ENCODE measurements around the gene HLA-DMA.

The HLA-DMA gene

DNA sequence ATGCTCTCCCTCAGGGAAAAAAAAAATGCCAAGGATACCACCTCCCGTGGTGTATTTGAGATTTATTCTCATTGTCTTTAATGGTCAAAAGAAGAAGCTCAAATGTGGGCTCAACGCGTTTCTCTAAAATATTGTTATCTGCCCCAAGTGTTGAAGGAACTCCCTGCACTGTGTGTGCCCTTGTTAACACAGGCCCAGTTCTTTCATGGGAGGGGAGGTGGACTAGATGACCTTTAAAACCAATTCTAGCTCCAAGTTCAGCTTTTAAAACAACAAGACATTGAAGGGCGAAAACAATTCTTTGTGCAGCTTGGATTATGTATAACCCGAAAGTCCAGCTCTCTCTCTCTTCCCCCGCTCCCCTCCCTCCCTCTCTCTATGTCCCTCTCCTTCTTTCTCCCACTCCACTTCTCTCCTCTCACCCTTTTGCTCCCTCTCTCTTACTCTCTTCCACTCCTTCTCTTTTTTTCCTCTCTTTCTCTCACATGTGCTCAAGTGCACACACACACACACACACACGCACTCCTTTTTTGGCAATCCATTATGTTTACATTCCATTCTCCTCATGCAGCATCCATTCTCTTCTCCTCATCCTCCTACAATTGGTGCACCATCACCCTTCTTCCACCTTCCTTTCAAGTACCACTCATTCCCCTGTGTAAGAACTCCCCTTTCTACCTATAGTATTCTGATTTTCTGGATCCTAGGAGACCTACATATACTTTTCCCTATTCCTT is 20.6 kb downstream of the HLA-DMA start:
- DNase-seq: no peak

DNA sequence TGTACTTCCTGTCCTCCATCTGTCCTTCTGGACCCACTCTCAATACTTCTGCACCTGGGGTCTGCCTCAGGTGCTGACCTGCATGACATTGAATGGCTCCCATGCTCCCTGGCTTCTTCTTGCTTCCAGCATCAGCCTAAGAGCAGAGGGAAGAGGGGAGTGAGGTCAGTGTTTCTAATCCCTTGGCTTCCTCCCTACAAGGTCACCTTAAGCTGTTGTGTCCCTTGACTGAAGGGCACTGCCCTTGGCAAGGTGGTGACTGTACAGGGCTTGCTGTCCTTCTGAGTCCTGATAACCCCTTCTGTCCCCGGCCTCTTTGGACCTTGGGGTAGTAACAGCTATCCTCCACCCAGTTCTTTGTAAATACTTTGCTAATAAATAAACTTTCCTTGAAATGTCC is 21.7 kb downstream of the HLA-DMA start:
- no peak for DNase-seq

DNA sequence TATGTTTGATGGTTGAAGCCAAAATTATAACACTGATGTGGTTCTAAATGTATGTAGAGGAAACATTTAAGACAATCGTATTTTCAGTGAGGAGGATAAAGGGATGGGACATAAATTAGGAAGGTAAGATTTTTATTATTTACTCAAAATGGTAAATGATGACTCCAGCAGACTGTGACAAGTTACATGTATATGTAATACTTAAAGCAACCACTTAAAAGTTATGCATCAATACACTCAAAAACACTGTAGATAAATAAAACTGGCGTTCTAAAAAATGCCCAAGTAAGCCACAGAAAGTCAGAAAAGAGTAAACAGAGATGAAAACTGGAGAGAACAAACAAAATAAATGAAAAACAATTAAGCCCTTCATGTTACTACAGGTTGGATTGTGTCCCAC is 30.8 kb downstream of the HLA-DMA start:
- DNase-seq: no peak

DNA sequence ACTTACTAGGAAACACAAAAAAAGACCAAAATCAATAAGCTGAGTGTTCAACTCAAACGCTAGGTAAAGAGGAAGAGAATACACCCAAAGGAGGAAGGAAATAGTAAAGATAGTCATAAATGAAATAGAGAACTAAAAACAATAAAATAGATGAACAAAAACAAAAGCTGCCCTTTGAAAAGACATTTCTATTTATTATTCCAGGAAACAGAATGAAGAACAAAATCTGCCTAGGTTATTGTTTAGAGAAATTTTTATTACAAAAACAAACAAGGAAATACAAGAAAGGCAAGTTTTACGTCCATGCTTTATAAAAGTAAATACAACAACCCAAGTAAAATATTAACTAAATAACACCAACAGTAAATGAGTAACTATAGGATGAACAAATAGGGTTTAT is 32.2 kb downstream of the HLA-DMA start:
- no peak for DNase-seq

DNA sequence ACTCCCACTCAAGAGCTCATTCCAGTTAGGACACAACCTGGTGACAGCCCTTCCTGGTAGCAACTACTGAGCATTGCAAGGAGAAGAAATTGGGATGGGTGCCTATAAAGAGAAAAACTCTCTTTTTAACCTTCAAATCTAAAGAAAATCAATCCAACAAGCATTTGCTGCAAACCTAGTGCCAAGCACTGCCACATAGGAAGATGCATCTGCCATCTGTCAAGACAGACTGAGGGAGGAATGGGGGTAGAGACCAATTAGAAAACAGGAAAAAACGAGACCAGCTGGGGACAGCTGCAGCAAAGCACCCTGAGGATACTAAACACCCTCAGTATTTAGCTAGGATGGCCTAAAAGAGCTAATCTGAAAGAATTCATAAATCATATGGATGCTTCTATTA is 39.9 kb downstream of the HLA-DMA start:
- DNase-seq: no peak

DNA sequence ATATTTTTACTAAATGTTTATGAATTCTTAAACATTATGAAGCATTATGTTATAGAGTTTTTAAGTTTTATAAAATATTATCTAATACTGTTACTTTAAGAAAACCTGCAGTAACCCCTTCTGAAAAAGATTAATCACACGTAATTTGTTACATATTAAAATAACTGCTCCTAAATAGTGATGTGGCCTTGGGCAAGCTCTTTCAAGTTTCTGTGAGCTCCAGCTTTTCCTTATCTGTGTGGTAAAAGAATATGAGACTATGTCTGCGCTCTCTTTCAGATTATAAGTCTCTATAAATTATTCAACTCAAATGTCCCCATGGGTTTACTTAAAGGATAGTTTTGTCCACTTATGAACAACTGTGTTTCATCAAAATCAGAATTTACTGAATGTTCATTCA is 44.0 kb downstream of the HLA-DMA start:
- DNase-seq: no peak

DNA sequence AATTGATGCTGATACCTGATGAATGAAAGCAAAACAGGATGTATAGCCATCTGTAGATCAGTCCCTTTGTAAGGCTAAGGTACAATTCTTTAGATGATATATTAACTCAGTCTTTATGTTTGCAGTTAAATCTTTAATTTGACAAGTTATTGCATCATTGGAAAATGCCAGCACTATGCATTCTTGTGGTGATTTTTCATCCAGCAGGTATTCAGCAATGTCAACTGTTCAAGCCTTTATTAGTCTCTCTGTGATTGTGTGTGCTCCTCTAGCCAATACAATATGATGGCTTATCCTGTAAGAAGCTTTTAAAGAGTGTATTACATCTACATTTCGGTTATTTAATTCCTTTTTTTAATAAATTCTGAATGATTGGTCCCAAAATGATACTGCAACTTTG is 46.4 kb downstream of the HLA-DMA start:
- no peak for DNase-seq

DNA sequence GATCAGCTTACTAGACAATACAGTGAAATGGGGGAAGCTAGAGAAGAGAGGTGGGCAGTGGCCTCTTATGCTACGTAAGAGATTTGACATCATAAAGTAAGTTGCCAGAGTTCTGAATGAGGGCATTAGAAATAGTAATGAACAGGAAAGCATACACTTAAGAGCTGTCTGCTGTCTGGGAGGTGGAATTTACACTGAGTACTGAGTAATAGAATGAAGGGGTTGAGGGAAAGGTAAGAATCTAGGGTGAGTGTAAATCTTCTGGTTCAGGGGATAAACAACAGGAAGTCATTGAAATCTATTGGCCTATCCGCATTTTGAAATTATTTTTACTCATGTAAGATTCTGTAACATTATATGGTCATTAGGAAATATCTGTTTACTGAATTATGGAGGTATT is 47.8 kb downstream of the HLA-DMA start:
- no peak for DNase-seq

DNA sequence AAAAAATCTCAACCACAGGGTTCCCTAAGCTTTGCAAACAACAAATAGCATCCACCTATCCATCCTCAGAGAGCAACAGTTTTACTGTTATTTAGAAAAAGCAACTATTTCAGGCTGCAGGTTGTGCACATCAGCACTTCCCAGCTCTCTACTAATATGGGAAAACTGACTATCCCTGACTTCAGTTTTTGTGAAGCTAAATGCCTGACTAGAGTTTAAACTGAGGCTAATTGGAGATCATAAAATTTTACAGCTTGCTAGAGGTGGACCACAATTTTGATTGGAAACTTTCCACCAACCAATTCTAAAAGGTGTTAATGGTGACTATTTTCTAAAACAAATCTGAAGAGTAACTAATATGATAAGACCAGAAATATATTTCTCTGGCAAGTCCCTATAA is 48.9 kb downstream of the HLA-DMA start:
- DNase-seq: no peak

Measured in CD4-positive, alpha-beta T cell treated with Interleukin-6 for 4 hours (primary cell).